GM23248 (cell line): ENCODE results near the gene FRS3.

ENCODE experiments used
- EZH2 ChIP-seq: fragments of 200-600 bp; sonication (generic); IDR thresholded peaks from 2 replicates; pipeline ENCODE4 v1.6.1; 2018; ENCODE audit warnings: antibody characterized with exemption, mild to moderate bottlenecking; ENCODE audit not compliant: insufficient read depth, poor library complexity, severe bottlenecking
- EZH2phosphoT487 ChIP-seq: fragments of 200-600 bp; sonication (generic); IDR thresholded peaks from 2 replicates; pipeline ENCODE4 v1.6.1; 2018; ENCODE audit warnings: antibody characterized with exemption, moderate library complexity, mild to moderate bottlenecking, low read depth; ENCODE audit not compliant: insufficient read depth

DNA sequence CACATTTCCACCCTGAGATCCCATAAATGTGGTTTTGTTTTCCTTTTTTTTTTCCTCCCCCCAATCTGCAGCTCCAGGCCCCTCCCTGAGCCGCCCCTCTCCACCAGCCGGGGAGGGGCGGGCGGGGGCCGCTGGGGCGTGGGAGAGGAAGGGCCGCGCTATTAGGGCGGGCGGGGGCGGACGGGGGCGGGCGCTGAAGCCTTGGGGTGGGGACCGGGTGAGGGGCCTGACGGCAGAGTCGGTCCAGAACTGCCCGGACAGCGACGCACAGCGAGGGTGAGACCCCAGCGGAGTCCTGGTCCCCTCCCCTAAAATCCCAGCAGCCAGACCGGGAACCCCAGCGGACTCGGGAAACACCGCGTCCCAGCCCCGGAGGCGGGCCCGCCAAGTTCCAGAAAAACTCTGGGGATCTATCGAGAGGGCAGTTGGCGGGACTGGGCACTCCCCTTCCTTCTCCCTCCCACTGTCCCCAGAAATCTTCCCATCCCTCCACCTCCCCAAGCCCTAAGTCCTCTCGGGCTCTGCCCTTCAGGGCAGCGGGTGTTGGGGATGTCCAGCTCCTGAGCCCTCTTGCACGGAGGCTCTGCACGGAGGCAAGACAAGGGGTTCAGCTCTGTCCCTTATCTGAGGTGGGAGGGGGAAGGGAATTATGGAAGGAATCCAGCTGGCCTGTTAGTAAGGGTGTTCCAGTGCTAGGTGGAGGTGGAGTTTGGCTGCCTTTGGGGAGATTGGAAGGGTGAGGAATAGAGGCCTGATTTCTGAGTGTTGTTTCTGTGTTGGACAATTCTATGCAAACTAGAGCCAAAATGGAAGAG lies 1.1 kb upstream of the FRS3 start, which contains the start of gene PRICKLE4:
- TF ChIP-seq EZH2 (no peak), EZH2phosphoT487 (no peak)
